Hepatocyte (in vitro differentiated cells): ENCODE data around the gene SLC52A1.

Experiments
- CTCF ChIP-seq: fragments of 200-600 bp; sonication (generic); IDR thresholded peaks from 2 replicates; pipeline ENCODE4 v1.5.1; 2016; ENCODE audit warnings: antibody characterized with exemption, mild to moderate bottlenecking; ENCODE audit not compliant: poor library complexity
- EZH2 ChIP-seq: fragments of 200-600 bp; sonication (generic); IDR thresholded peaks from 2 replicates; pipeline ENCODE4 v1.6.1; 2016; ENCODE audit warnings: antibody characterized with exemption, mild to moderate bottlenecking, borderline replicate concordance
- EZH2phosphoT487 ChIP-seq: fragments of 200-600 bp; sonication (generic); IDR thresholded peaks from one replicate; pipeline ENCODE4 v1.6.1; 2018; ENCODE audit warnings: antibody characterized with exemption, mild to moderate bottlenecking, low read depth, moderate library complexity; ENCODE audit not compliant: unreplicated experiment, severe bottlenecking

GRCh38 chr17:4998732-4999429, 36.3 kb downstream of the SLC52A1 start:
- TF ChIP-seq CTCF (no peak), EZH2phosphoT487 (no peak), EZH2 (no peak)
